ENCODE results near the gene DDX5. TPM values are rescaled to one million over a fixed set of nuclear protein-coding genes. Genes with fewer than 3 reads are reported as not detected.

The DDX5 gene
- total and polyA plus RNA-seq, 2 of the 13 experiments (the other 11 are each of a cell fraction or from before 2014, with no cell fraction given), result 503 to 684 TPM

DNA sequence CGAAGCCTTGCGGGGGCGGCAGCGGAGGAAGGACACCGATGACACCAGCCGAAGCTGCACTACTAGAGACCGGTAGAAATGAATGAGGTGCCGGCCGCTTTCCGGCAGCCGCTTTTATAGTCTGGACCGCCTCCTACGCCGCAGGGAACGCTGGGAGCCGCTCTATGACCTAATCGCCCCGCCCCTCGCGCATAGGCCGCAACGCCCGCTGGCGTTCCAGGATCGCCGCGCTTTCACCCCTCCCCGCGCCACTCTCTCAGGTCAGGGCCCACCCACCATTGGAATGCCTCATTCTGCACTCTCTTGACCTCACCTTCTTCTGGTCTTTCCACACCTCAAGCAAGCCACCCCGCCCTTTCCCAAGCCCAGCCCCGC is at the start of gene DDX5 (continued):
- TF ChIP-seq NFIB (CRISPR knock-in tag; IDR thresholded peaks at IDR 0.05; ENCODE audit: borderline replicate concordance), result no peak
- TF ChIP-seq ZFP36 (IDR thresholded peaks at IDR 0.05; ENCODE audit: borderline replicate concordance, low read depth, low read length, partially characterized antibody), result peak; percentile 7
- TF ChIP-seq, protein P1, sequence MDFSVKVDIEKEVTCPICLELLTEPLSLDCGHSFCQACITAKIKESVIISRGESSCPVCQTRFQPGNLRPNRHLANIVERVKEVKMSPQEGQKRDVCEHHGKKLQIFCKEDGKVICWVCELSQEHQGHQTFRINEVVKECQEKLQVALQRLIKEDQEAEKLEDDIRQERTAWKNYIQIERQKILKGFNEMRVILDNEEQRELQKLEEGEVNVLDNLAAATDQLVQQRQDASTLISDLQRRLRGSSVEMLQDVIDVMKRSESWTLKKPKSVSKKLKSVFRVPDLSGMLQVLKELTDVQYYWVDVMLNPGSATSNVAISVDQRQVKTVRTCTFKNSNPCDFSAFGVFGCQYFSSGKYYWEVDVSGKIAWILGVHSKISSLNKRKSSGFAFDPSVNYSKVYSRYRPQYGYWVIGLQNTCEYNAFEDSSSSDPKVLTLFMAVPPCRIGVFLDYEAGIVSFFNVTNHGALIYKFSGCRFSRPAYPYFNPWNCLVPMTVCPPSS (IDR thresholded peaks at IDR 0.05), result no peak
- TF ChIP-seq SP5 (CRISPR knock-in tag; IDR thresholded peaks at IDR 0.05; ENCODE audit: borderline replicate concordance, low read depth), result peak; percentile 93
- TF ChIP-seq ZNF205 (CRISPR knock-in tag; IDR thresholded peaks at IDR 0.05), result peak; percentile 3; the same call in 1 of the 2 replicates
- TF ChIP-seq ZNF30 (CRISPR knock-in tag; IDR thresholded peaks at IDR 0.05), result peak; percentile 86; the same call in 1 of the 2 replicates
- no peak for TF ChIP-seq ZNF770 (CRISPR knock-in tag; IDR thresholded peaks at IDR 0.05)
- no peak for TF ChIP-seq HINFP (CRISPR knock-in tag; IDR thresholded peaks at IDR 0.05; ENCODE audit: low read depth)
- TF ChIP-seq ZNF18 (CRISPR knock-in tag; IDR thresholded peaks at IDR 0.05; ENCODE audit: insufficient replicate concordance), result no peak
- TF ChIP-seq, protein P2, sequence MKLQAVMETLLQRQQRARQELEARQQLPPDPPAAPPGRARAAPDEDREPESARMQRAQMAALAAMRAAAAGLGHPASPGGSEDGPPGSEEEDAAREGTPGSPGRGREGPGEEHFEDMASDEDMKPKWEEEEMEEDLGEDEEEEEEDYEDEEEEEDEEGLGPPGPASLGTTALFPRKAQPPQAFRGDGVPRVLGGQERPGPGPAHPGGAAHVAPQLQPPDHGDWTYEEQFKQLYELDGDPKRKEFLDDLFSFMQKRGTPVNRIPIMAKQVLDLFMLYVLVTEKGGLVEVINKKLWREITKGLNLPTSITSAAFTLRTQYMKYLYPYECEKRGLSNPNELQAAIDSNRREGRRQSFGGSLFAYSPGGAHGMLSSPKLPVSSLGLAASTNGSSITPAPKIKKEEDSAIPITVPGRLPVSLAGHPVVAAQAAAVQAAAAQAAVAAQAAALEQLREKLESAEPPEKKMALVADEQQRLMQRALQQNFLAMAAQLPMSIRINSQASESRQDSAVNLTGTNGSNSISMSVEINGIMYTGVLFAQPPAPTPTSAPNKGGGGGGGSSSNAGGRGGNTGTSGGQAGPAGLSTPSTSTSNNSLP (IDR thresholded peaks at IDR 0.05; ENCODE audit: low read depth, low read length), result no peak; the same call in 1 of the 2 replicates
- TF ChIP-seq ZBTB20 (CRISPR knock-in tag; IDR thresholded peaks at IDR 0.05; ENCODE audit: borderline replicate concordance, low read depth), result no peak
- TF ChIP-seq RAD21 (CRISPR knock-in tag; IDR thresholded peaks at IDR 0.05), result peak; percentile 70
- peak; percentile 61; the same call in 1 of the 2 replicates for TF ChIP-seq NKX3-1 (CRISPR knock-in tag; IDR thresholded peaks at IDR 0.05)
- TF ChIP-seq PREB (CRISPR knock-in tag; IDR thresholded peaks at IDR 0.05), result 0 out of 2 replicates have a peak, but pooled peaks have one; percentile 56
- TF ChIP-seq ZNF274 (CRISPR knock-in tag; IDR thresholded peaks at IDR 0.05), result no peak
- no peak for TF ChIP-seq MATR3 (CRISPR knock-in tag; IDR thresholded peaks at IDR 0.05)
- TF ChIP-seq ZNF83 (CRISPR knock-in tag; IDR thresholded peaks at IDR 0.05; ENCODE audit: borderline replicate concordance), result 0 out of 2 replicates have a peak, but pooled peaks have one; percentile 58
- peak; percentile 80 for TF ChIP-seq TEAD3 (CRISPR knock-in tag; optimal IDR thresholded peaks at IDR 0.05; ENCODE audit: borderline replicate concordance)
- TF ChIP-seq FOXC1 (CRISPR knock-in tag; IDR thresholded peaks at IDR 0.05; ENCODE audit: borderline replicate concordance), result no peak; the same call in none of the 2 replicates
- no peak; the same call in 1 of the 2 replicates for TF ChIP-seq EED (CRISPR knock-in tag; IDR thresholded peaks at IDR 0.05)
- TF ChIP-seq GPN1 (CRISPR knock-in tag; IDR thresholded peaks at IDR 0.05; ENCODE audit: borderline replicate concordance), result no peak; the same call in 1 of the 2 replicates

Data from HepG2 (cell line).